ENCODE measurements around the gene CDH23.

Gene CDH23

GRCh38 chr10:71451754-71452153, 55.0 kb downstream of the CDH23 start:
- DNase-seq (ENCODE audit: low read depth), result no peak
- no peak overlapping the region for H3K4me3 ChIP-seq (ENCODE audit: low read depth, low read length)
- TF ChIP-seq CTCF (conservative IDR thresholded peaks at IDR 0.05; ENCODE audit: low read depth, low read length), result no peak

DNA sequence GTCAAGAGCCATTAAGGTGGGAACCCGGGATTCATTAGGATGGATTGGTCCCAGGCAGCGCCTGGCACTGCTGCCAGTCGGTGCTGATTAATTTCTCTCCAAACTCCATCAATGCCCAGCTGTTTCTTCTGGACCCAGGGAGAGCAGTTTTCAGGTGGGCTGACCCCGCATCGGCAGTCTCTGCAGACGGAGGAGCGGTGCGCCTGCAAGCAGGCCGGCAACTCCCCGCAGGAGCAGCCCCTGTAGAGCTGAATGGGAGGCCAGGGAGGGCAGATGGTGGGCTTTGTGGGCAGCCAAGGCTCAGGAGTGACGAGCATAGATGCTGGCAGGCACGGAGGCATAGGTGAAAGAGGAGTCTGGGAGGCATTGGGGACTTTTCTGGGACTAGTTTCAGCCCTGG, 56.5 kb downstream of the CDH23 start:
- H3K4me3 ChIP-seq (ENCODE audit: low read depth, low read length), result no peak overlapping the region
- no peak for DNase-seq (ENCODE audit: low read depth)
- no peak for TF ChIP-seq CTCF (conservative IDR thresholded peaks at IDR 0.05; ENCODE audit: low read depth, low read length)

DNA sequence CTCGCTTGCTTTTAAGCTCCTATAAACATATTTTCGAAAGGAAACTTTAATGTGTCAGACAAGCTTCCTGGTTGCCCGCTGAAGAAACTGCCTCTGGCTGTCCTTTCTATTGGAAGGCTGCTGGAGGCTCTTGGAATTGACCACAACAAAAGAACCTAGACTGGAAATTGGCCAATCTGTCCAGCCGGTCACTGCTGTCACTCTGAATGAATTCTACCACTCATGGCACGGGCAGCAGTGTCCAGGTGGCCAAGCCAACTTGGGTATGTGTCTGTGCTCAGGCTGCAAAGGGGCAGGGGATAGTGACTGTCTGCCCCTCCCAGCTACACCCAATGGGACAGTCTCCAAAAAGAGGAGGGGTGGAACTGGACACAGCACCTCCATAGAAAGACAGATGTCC, 57.6 kb downstream of the CDH23 start:
- no peak for DNase-seq (ENCODE audit: low read depth)
- H3K4me3 ChIP-seq (ENCODE audit: low read depth, low read length), result no peak overlapping the region
- TF ChIP-seq CTCF (conservative IDR thresholded peaks at IDR 0.05; ENCODE audit: low read depth, low read length), result no peak

GRCh38 chr10:71455035-71455434, 58.3 kb downstream of the CDH23 start:
- no peak for DNase-seq (ENCODE audit: low read depth)
- no peak overlapping the region for H3K4me3 ChIP-seq (ENCODE audit: low read depth, low read length)
- TF ChIP-seq CTCF (conservative IDR thresholded peaks at IDR 0.05; ENCODE audit: low read depth, low read length), result no peak

GRCh38 chr10:71456631-71457030, 59.9 kb downstream of the CDH23 start:
- TF ChIP-seq CTCF (conservative IDR thresholded peaks at IDR 0.05; ENCODE audit: low read depth, low read length), result no peak
- no peak overlapping the region for H3K4me3 ChIP-seq (ENCODE audit: low read depth, low read length)
- DNase-seq (ENCODE audit: low read depth), result no peak

DNA sequence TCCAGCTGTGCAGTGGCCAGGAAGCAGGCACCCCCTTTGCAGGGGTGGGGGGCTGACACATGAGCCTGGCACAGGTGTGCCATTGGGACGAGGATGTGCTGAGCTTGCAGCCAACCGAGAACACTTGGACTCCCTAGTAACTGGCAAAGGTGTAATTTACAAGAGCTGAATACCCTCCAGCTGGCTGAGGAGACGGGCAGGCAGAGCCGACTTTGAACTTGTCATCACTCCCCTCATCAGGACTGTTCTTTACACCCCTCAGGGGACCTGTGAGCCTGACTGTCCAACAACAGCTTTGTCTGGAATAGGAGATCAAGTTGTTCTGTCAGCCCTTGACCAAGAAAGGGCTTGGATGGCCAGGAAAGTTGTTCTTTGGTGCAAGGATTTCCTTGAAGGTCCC, 61.2 kb downstream of the CDH23 start:
- TF ChIP-seq CTCF (conservative IDR thresholded peaks at IDR 0.05; ENCODE audit: low read depth, low read length), result no peak
- no peak for DNase-seq (ENCODE audit: low read depth)
- no peak overlapping the region for H3K4me3 ChIP-seq (ENCODE audit: low read depth, low read length)

GRCh38 chr10:71458387-71458786, 61.7 kb downstream of the CDH23 start:
- TF ChIP-seq CTCF (conservative IDR thresholded peaks at IDR 0.05; ENCODE audit: low read depth, low read length), result no peak
- H3K4me3 ChIP-seq (ENCODE audit: low read depth, low read length), result no peak overlapping the region
- no peak for DNase-seq (ENCODE audit: low read depth)

Data from choroid plexus epithelial cell (primary cell).